GM19023 (cell line): ENCODE measurements around the gene CHRM1.

Source experiments
- ATAC-seq: cut with Tn5 transposase; IDR thresholded peaks from one replicate; pipeline ENCODE4 v1.9.1; 2021; ENCODE audit warnings: mild to moderate bottlenecking, moderate library complexity; ENCODE audit not compliant: unreplicated experiment

The CHRM1 gene

DNA sequence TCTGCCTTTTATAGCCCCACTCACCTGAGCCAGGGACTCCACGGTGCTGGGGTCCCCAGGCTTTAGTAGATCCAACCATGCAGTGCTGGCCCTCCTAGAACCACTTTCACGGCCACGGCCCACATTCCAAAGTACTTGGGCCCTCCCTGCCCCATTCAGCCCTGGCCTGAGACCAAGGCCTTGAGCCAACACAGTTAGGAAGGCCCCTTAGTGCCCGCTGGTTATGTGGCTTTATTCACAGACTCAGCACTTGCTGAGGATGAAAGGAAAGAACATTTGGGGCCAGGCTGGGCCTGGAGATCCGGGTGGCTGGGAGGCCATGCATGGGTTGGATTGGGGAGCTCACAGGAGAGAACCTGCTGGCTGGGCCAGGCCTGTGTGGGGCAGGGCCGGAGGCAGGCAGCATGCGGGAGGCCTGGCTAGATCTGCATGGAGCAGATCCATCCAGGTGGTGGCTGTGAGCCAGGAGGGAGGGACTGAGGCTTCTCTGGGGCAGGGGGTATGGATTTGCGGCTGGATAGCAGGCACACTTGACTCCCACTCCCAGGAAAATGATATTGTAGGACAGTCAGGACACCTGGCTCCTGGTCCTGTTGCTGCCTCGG lies 12.6 kb downstream of the CHRM1 start:
- no peak for ATAC-seq

DNA sequence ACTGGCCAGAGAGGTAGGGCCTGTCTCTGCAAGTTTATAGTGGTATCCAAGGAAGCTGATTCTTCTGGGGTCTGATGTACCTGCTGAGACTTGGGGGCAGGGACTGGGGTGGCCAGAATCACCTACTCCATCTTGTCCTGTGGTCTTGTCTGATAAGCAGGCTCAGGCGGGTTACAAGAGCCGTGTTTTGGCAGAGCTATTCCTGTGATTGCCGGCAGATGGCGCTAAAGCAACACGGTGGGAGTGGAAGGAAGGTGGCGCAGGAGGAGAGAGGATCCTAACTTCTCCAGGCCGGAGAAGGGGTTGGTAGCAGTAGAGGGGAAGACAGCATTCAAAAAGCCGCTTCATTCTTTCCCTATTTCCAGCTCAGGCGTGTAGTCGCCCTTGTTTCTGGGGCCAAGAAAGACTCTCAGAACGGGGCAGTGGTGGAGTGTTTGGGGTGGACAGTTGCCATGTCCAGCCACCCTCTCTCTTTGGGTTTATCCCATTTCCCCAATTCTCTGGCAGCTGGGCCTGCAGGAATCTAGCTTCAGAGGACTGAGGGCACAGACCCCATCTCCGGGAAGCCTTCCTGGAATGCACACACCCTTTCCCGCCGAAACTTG lies 15.1 kb downstream of the CHRM1 start:
- ATAC-seq: no peak

- ATAC-seq: no peak
Observed at GRCh38 chr11:62905296-62905695, 15.9 kb downstream of the CHRM1 start.

GRCh38 chr11:62902932-62903331 lies 18.2 kb downstream of the CHRM1 start:
- no peak for ATAC-seq

DNA sequence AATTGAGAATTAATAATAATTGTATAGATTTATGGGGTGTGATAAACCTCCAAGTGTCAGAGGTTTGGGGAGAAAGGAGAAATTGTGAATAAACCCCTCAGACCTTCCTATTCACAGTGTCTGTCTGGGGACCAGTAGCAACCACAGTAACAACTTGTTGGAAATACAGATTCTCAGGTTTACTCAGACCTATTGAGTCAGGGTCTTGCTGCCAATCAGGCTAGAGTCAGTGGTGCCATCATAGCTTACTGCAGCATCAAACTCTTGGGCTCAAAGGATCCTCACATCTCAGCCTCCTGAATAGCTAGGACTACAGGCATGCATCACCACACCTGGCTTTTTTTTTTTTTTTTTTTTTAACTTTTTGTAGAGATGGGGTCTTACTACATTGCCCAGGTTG lies 23.1 kb downstream of the CHRM1 start:
- no peak for ATAC-seq

DNA sequence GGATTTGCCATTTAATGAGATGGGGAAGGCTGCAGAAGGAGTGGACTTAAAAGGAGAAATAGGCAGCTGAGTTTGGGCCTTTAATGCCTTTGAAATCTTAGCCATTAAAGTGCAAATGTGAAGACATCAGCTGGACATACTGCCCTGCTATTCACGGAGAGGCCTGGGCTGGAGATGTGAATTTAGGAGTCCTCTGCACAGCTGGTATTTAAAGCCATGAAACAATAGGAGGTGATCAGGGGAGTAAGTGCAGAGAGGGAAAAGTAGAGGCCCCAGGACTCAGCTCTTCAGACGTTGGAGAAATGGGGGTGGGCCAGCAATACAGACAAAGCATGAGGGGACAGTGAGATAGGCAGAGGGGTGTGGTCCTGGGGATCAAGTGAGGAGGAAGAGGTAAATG lies 23.9 kb downstream of the CHRM1 start:
- no peak for ATAC-seq

GRCh38 chr11:62896049-62896448 lies 25.1 kb downstream of the CHRM1 start:
- ATAC-seq: no peak

- no peak for ATAC-seq
Observed at GRCh38 chr11:62895501-62895900, 25.7 kb downstream of the CHRM1 start.

DNA sequence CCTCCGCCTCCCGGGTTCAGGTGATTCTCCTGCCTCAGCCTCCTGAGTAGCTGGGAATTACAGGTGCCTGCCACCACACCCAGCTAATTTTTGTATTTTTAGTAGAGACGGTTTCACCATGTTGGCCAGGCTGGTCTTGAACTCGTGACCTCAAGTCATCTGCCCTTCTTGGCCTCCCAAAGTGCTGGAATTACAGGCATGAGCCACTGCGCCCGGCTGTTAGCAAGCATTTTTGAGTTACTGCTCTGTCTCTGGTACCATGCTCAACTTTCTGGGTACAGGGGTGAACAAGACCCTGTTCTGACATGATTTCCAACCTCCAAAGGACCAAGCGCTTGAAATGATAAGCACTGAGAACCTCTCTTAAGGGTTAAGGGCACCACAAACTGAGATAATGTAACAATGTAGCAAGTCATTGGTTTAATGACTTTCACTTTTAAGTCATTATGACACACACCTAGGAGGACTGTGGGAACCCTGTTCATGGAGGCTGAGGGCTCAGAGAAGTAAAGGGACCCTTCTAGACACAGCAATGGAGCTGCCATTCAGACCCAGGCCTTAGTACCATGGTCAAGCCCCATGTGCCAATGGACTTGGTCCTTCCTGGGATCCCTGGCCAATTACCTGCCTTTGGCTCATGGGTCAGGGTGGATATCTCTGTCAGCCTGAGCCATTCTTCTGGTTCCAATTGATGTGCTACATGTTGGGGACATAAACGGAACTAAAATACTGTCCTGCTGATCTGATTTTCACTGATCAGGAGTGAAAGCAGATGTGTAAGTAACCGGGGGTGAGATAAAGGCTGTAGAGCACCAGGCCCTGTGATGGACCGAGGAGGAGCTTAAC lies 28.9 kb downstream of the CHRM1 start:
- no peak for ATAC-seq

GRCh38 chr11:62889484-62890437 lies 31.4 kb downstream of the CHRM1 start:
- ATAC-seq: no peak

DNA sequence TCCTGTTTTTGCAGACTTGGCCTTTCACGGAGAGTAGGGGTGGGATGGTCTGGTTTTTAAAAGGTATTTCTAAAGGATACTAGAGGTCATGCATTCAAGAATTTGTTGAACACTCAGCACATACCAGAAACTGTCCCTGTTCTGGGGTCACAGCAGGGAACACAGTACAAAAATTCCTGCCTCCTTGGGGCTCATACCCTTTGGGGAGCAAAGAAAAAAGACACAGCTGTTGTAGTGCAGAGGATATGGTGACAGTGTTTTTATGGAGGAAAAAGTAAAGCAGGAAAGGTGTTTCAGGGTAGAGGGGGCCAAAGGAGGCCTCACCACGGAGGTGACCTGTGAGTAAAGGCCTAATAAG lies 32.1 kb downstream of the CHRM1 start:
- ATAC-seq: no peak

GRCh38 chr11:62888406-62888805 lies 32.8 kb downstream of the CHRM1 start:
- ATAC-seq: no peak

GRCh38 chr11:62885137-62885750 lies 35.9 kb downstream of the CHRM1 start:
- ATAC-seq: no peak

DNA sequence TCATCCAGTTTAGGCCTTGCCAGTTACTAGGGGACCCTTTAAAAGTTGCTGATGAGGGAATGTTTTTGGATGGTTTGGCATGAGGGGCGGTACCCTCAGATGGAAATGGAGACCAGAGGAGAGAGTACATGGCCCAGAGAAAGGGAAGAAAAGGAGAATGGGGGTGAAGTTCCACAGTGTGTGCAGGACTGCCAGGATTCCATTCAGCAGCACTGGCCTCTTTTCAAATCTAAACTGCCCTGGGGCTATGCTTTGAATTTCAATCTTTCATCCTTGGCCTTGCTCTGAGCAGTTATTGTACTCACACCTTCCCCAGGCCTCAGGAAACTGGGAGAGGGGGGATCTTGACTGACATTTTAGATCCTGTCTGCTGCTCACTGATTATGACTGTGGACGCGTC lies 37.5 kb downstream of the CHRM1 start:
- ATAC-seq: no peak

- no peak for ATAC-seq
Observed at GRCh38 chr11:62882788-62883501, 38.2 kb downstream of the CHRM1 start.

DNA sequence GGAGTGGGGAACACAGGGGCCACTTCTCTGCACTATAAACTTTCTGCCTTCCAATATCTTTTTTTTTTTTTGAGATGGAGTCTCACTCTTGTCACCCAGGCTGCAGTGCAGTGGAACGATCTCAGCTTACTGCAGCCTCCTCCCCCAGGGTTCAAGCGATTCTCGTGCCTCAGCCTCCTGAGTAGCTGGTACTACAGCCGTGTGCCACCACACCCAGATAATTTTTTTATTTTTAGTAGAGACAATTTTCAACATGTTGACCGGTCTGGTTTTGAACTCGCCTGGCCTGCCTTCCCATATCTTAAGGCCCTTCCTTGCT lies 38.8 kb downstream of the CHRM1 start:
- no peak for ATAC-seq

DNA sequence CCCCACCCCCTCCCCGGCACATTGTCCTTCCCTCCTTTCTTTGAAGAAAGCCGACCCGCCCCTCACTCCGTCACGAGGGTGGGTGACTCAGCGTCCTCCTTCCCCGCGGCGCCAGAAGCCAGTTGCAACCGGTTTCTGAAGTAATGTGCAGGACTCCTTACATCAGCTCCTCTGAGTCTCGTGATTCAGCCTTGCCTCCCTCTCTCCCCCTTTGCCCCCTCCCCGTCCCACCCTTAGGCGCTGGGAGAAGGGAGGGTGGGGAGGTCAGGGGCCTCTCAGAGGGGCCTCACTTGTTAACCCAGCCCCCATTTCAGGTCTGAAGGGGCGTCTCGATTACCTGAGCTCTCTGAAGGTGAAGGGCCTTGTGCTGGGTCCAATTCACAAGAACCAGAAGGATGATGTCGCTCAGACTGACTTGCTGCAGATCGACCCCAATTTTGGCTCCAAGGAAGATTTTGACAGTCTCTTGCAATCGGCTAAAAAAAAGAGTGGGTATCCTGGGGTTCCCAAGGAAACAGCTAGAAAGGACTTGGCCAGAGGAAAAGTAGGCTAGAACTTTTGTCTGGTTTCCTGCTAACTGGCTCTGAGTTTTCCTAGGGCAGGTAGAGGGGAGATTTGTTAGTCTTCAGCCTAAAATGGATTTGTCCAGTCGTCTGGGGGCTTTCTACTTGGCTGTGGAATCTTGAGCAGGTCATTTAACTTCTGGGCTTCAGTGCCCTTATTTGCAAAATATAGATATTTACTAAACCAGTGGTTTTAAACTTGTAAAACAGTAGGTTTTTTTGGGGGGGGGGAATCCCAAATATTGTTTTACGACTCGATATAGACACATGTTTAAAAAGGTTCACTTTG lies 39.4 kb downstream of the CHRM1 start:
- ATAC-seq: peak; percentile 39

- ATAC-seq: peak; percentile 74
Observed at GRCh38 chr11:62880803-62881578, 40.2 kb downstream of the CHRM1 start, which contains the start of gene SLC3A2. Gene SLC3A2 (plus strand): TSS chr11:62880896. CDS start chr11:62881024, 128 bp downstream.
